ENCODE data around the gene FAM53A. TPM values are rescaled to one million over a fixed set of nuclear protein-coding genes. Genes with fewer than 3 reads are reported as not detected.
A peak's percentile ranks its signal among the peaks of the same experiment; 100 is the strongest.

Gene FAM53A
- total RNA-seq, 1 donor from 2014 or later: 1.7 TPM

DNA sequence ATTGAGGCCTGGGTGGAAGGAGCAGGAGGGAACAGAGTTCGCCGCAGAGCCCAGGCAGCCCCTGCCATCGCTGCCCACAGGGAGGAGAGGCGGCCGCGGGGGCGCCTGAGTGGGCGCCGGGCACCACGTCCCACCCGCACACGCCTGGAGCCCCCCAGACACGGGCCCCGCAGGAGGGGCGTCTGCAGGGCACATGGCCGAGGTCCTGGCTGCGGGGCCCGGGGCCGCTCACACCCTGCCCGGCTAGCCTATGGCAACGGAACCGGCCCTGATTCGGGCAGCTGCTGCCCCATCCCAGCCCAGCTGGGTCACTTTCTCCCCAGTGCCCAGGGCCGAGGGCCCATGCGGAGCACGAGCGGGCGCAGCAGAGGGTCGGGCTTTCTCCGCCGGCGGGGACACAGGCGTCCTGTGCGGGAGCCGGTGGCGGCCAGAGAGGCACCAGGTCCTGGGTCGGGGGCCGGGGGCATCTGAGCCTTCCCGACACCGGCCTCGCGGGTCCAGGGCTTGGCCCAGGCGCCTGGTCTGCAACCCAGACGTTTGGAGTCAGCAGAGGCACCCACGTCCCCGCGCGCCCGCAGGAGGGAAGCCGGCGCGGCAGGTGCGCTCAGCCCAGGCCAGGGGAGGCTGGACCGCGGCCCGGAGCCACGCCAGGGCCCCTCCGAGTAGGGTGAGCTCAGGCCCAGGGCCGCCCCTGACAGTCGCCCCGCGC is 91.2 kb downstream of the FAM53A start:
- Histone ChIP-seq H3K4me3 (no peak overlapping the region), H3K27me3 (ENCODE audit: low read depth) (peaks cover 2% of the 10 kb centered on the region), H3K27ac (no peak overlapping the region), H3K4me1 (no peaks in the 10 kb centered on the region), H3K9me3 (peaks cover 18% of the 10 kb centered on the region), H3K36me3 (no peaks in the 10 kb centered on the region)
- TF ChIP-seq, protein P1, sequence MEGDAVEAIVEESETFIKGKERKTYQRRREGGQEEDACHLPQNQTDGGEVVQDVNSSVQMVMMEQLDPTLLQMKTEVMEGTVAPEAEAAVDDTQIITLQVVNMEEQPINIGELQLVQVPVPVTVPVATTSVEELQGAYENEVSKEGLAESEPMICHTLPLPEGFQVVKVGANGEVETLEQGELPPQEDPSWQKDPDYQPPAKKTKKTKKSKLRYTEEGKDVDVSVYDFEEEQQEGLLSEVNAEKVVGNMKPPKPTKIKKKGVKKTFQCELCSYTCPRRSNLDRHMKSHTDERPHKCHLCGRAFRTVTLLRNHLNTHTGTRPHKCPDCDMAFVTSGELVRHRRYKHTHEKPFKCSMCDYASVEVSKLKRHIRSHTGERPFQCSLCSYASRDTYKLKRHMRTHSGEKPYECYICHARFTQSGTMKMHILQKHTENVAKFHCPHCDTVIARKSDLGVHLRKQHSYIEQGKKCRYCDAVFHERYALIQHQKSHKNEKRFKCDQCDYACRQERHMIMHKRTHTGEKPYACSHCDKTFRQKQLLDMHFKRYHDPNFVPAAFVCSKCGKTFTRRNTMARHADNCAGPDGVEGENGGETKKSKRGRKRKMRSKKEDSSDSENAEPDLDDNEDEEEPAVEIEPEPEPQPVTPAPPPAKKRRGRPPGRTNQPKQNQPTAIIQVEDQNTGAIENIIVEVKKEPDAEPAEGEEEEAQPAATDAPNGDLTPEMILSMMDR (IDR thresholded peaks at IDR 0.05): no peak
- intact Hi-C loops (cut with DNase I): no loop called here
- ATAC-seq (peak in 1 of 2 donors; percentile 16), DNase-seq (peak; percentile 43)

DNA sequence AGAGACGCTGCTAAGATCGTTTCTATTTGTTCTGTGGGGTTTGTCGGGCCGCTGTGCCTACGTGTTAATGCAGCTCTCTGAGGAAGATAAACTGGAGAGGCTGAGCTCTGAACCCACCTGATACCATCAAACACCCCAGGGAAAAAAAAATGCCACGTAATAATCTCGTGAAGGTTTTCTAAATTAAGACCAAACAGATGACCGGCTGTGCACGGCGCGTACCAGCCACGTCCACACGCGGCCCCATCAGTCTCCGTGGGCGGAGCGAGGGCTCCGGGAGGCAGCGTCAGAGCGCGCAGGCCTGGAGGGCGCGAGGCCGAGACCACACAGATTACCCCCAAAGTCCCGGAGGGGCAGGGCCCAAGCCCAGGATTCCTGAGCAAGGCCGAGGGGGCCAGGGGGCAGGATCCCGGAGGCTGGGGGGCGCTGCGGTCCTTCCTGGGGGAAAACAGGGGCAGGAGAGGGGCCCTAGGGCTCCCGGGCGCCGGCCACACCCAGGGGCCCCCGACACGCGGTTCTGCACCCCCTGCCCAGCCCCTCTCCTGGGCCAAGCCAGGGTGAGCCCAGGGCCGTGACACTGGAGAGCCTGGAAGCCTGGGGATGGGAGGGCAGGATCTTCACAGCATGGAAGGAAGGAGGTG is 91.9 kb downstream of the FAM53A start:
- ATAC-seq: no peak
- Histone ChIP-seq H3K36me3 (no peaks in the 10 kb centered on the region), H3K27me3 (ENCODE audit: low read depth) (no peaks in the 10 kb centered on the region), H3K4me3 (no peak overlapping the region), H3K4me1 (no peaks in the 10 kb centered on the region), H3K9me3 (peaks cover 18% of the 10 kb centered on the region), H3K27ac (no peak overlapping the region)
- peak; percentile 27 for DNase-seq
- intact Hi-C loops (cut with DNase I): no loop called here
- TF ChIP-seq, protein P1 (IDR thresholded peaks at IDR 0.05): no peak

DNA sequence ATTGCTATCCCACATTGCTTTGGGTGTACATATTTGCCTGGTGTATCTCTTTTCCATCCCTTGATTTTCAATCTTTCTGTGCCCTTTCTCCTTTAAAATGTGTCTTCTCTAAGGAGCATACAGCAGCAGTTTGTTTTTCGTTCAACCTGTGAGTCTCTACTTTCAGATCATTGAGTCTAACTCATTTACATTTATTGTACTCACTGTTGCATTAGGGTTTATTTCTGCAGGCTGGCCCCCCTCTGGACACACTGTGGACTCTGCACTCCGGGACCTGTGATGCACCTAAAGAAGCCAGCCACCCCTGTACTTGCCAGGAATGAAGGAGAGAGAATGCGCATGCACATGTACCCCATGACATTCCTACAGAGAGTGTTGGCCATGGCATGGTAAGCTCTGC is 93.0 kb downstream of the FAM53A start:
- DNase-seq (no peak), ATAC-seq (no peak)
- peaks cover 18% of the 10 kb centered on the region for H3K9me3 ChIP-seq
- H3K4me3 ChIP-seq: no peak overlapping the region
- H3K27ac ChIP-seq: no peak overlapping the region
- TF ChIP-seq, protein P1 (IDR thresholded peaks at IDR 0.05): no peak
- intact Hi-C loops (cut with DNase I): no loop called here
- no peaks in the 10 kb centered on the region for H3K4me1 ChIP-seq
- no peaks in the 10 kb centered on the region for H3K36me3 ChIP-seq
- no peaks in the 10 kb centered on the region for H3K27me3 ChIP-seq (ENCODE audit: low read depth)

DNA sequence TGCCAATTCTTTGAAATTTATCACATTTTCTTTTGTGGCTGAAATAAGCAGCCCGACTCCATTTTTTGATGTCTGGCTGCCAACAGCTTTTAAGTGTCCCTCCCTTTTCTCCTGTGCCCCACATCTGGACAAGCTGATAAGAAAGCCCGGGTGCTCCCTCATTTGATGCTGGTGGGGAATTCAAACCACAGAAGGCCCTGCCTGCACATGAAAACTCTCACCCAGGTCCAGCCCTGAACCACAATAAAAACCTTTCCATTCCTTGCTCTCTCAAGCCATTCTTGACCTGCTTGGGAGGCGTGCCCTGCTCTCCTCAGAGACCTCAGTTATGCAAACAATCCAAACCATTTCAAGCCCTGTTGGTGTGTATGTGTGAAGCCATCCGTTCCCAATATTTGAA is 93.9 kb downstream of the FAM53A start:
- Histone ChIP-seq H3K27ac (no peak overlapping the region), H3K36me3 (no peaks in the 10 kb centered on the region), H3K9me3 (peaks cover 18% of the 10 kb centered on the region), H3K4me1 (no peaks in the 10 kb centered on the region), H3K27me3 (ENCODE audit: low read depth) (no peaks in the 10 kb centered on the region), H3K4me3 (no peak overlapping the region)
- intact Hi-C loops (cut with DNase I): no loop called here
- TF ChIP-seq, protein P1 (IDR thresholded peaks at IDR 0.05): no peak
- DNase-seq: peak; percentile 40
- peak in 1 of 2 donors; percentile 49 for ATAC-seq

Other genes with a start within 250 kb of the FAM53A start
- gene SLBP, start 28.0 kb upstream of the FAM53A start, total RNA-seq: 31.6 TPM
- 30.9 TPM for gene TMEM129, start 37.0 kb upstream of the FAM53A start, total RNA-seq
- gene TACC3, start 37.2 kb upstream of the FAM53A start, total RNA-seq: 19.3 TPM
- gene FGFR3, start 109.0 kb upstream of the FAM53A start, total RNA-seq: 34.2 TPM
- gene LETM1, start 171.8 kb upstream of the FAM53A start, total RNA-seq: 33.6 TPM
- 52.9 TPM for gene NSD2, start 187.1 kb upstream of the FAM53A start, total RNA-seq

All from lower lobe of right lung (tissue), 2 donors.